ENCODE data around the gene ZDHHC14. TPM values are rescaled to one million over a fixed set of nuclear protein-coding genes. Genes with fewer than 3 reads are reported as not detected.
"Not testable (repeated sequence)": the region's sequence is repeated elsewhere in the genome, so short reads cannot be mapped to it uniquely, and the experiment has no call there.

The ZDHHC14 gene
- total RNA-seq, 2 donors from 2014 or later = 8.8 to 11.6 TPM

DNA sequence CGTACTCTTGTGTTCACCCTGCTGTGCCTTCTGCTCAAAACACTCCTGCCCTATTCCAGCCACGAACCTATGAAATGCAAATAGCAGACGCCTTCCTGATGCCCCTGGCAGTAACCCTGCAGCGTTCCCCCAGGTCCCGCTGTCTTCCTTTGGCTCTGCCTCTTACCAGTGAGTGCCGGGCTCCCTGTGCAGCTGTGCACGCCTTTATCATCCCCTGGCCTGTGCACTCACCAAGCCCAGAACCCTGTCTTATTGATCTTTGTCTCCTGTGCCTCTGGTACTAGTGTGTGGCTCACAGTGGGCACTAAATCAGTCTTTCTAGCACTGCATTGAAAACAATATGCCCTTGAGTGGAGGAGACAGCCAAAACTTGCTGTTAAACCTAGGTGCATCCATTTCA lies 19.7 kb downstream of the ZDHHC14 start:
- intact Hi-C loops (cut with DNase I, micrococcal nuclease) = no loop called here
- ATAC-seq (no peak), DNase-seq (no peak)

DNA sequence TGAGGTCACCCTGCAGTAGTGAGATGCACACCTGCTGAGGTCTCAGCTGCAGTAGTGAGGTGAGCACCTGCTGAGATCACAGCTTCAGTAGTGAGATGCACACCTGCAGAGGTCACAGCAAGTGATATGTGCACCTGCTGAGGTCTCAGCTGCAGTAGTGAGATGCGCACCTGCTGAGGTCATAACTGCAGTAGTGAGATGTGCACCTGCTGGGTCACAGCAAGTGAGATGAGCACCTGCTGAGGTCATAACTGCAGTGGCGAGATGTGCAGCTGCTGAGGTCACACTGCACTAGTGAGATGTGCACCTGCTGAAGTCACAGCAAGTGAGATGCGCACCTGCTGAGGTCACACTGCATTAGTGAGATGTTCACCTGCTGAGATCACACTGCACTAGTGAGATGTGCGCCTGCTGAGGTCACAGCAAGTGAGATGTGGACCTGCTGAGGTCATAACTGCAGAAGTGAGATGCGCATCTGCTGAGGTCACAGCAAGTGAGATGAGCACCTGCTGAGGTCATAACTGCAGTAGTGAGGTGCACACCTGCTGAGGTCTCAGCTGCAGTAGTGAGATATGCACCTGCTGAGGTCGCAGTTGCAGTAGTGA lies 20.8 kb downstream of the ZDHHC14 start:
- ATAC-seq (no peak), DNase-seq (no peak)
- intact Hi-C loops (cut with DNase I, micrococcal nuclease) = no loop called here

DNA sequence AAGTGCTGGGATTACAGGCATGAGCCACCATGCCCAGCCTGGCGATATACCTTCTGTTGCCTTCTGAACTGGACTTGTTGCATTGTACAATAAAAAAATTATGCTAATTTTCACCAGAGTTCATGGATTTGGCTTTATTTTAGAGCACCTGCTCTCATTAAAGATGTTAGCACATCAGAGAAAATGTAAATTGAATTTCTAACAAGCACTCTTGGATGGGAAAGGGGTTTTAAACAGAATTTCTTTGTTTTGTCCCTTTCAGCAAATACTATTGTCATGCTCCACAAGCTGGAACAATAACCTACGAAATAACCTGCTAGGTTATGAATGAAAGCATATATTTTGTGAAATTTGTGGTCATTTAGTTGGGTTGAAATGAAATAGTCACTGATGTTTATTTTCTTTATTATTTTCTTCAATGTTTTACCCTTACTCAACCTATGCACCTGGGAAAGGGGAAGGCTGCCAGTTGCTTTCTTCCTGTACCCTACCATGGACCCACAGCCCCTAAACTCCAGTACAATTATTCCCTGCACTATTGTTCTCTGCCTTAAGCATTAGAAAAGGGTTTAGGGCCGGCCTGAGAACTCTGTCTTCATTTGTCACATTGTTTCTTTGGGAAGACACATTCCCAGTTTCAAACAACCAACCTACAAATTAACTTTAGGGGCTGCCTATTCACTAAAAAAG lies 22.2 kb downstream of the ZDHHC14 start:
- no peak for DNase-seq
- no peak for ATAC-seq
- intact Hi-C loops (cut with DNase I, micrococcal nuclease) = no loop called here

DNA sequence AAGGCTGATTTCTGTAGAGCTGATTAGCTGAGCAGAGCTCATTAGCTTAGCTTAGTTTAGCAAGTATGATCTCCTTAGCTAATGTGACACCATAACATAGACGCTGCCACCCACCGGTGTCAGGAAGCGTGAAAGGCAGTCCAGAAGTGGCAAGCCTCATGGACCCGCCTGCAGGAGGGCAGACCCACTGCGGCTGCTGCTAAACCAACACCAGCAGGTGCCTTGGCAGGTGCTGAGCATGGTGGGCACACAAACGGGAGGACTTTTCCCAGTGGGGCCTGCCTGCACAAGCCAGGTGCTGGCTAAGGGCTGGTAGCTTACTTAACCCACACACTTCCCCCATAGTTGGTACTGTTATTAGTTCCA lies 22.7 kb downstream of the ZDHHC14 start:
- intact Hi-C loops (cut with DNase I, micrococcal nuclease) = no loop called here
- DNase-seq (no peak), ATAC-seq (no peak)

DNA sequence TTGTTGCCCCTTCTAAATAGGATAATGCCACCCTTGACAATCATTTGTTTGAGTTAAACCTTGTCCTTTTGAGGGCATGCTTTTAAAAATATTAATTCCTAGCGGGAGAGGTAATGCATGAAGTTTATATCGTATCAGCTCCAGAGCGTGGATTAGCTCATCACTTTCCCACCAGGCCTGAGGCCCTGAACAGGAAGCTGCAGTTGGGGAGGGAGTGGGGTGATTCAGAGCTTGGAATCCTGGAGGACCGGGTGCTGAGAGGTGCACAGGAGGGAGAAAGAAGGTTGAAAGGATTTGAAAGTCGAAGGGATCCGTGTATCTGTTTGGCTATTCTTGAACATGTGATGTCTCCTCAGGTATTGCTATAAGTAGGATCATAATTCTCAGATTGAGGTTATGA lies 25.0 kb downstream of the ZDHHC14 start:
- no peak for DNase-seq
- intact Hi-C loops (cut with DNase I, micrococcal nuclease) = no loop called here
- ATAC-seq = no peak

DNA sequence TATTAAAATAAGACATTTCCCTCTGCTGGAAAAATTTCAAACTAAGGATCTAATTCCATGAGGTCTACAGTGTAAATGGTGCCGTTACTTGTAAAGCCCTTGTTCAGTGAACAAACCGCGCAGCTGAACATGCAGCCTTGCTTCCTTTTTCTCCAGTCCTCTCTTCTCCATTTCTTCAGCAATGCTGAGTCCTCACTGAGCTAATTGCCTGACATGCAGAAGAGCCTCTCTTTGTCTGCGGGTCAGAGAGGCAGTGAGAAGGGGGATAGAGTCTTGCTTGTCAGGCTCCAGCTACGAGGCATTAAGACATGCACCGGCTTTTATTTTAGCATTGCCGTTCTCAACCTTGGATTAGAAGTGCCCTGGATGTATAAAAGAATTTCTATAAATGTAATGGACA lies 25.7 kb downstream of the ZDHHC14 start:
- ATAC-seq = no peak
- intact Hi-C loops (cut with DNase I, micrococcal nuclease) = no loop called here
- DNase-seq = no peak

DNA sequence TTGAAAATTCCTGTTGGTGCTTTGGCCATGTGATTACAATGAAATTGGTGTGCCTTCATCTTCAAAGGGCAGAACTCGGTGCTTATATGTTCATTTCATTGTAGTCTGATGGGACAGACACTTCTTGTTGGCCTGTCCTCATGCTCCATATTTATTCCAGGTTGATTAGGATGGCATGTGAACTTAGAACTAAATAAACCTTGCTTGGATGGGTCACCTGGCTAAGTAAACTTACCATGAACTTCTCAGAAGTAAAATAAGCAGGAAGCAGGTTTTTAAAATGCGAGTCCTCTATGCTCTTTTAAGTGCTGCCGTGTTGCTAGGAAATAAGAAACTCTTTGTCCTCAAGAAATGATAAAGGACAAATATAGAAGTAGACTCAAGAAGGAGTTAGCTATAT lies 26.7 kb downstream of the ZDHHC14 start:
- intact Hi-C loops (cut with DNase I, micrococcal nuclease) = no loop called here
- DNase-seq (no peak), ATAC-seq (no peak)

DNA sequence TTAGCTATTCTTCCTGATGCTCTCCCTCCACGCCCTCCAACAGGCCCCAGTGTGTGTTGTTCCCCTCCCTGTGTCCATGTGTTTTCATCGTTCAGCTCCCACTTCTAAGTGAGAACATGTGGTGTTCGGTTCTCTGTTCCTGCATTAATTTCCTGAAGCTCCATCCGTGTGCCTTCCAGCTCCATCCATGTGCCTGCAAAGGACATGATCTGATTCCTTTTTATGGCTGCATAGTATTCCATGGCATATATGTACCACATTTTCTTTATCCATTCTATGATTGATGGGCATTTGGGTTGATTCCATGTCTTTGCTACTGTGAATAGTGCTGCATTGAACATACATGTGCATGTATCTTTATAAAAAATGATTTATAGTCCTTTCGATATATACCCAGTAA lies 27.4 kb downstream of the ZDHHC14 start:
- DNase-seq; intact Hi-C loops (cut with DNase I, micrococcal nuclease); ATAC-seq: not testable (repeated sequence)

DNA sequence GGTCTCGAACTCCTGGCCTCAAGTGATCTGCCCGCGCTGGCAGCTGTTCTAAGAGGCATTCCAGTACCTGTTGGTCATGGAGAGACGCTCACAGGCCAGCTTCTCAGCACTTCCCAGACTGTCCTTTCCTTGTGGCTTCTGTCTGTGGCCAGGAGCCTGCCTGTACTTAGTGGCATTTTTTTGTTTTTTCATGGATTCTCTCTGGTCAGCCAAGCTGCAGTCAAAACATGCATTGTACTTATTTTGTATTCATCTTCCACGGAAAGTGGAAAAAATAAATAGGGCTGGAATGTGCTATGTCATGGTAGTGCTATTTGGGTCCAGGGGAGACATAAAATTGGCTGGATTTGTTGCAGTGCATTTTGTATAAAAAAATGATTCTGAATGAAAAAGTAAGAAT lies 29.1 kb downstream of the ZDHHC14 start:
- DNase-seq = no peak
- intact Hi-C loops (cut with DNase I, micrococcal nuclease) = no loop called here

DNA sequence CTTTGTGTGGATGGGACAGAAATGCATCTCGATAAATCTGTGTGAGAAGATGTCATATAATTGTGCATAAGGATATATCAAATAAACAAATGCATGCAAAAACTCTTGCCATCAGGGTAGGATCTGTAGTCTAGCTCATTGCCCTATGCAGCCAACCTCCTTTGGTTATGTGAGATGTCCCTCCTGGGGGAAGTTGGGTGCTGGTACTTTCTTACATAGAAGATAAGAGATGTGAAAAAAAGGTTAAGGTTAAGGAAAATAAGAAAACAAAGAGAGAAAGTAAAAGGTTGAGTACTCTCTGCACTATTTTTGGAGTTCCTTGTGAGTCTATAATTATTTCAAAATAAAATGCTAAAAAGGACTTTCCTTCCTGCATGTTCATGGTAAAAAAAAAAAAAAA lies 30.4 kb downstream of the ZDHHC14 start:
- DNase-seq = no peak
- no peak for ATAC-seq
- intact Hi-C loops (cut with DNase I, micrococcal nuclease) = no loop called here

More for the DNA sequence above, 29.1 kb downstream of the ZDHHC14 start:
- ATAC-seq = no peak

DNA sequence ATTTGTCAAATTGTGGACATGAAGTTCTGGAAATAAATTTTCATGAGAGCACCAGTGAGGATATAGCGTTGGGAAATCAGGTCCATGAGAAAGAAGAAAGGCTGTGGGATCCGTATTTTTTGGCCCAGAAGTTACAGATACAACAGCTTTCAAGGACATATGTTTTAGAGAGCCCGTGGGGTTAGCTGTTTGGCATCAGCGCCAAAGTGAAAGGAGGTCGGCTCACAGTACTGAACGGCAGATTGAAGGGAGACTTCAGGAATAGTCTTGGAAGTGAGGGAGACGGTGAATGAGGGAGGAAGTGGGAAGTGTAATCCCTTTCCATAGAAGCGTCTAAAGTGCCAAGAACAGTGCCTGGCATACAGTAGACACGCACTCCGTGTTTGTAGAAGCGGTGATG lies 31.8 kb downstream of the ZDHHC14 start:
- ATAC-seq (no peak), DNase-seq (no peak)
- intact Hi-C loops (cut with DNase I, micrococcal nuclease) = no loop called here

DNA sequence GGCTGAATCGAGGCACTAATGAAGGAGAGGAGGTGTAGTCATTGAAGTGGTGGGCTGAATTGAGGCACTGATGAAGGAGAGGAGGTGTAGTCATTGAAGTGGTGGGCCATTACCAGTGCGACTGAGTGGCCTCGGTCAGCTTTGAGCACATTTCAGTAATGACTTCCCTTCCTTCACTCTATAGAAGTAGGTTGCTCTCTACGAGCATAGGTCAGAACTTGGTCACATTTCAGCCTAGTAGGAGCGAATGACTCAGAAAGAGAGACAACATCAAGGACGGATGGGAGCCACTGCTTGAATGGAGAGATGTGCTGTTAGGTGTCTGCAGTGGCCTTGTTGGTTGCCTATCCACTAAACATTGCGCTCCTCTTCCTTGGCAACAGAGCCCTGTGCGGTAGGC lies 39.5 kb downstream of the ZDHHC14 start:
- intact Hi-C loops (cut with DNase I, micrococcal nuclease) = no loop called here
- no peak for ATAC-seq
- DNase-seq = no peak

DNA sequence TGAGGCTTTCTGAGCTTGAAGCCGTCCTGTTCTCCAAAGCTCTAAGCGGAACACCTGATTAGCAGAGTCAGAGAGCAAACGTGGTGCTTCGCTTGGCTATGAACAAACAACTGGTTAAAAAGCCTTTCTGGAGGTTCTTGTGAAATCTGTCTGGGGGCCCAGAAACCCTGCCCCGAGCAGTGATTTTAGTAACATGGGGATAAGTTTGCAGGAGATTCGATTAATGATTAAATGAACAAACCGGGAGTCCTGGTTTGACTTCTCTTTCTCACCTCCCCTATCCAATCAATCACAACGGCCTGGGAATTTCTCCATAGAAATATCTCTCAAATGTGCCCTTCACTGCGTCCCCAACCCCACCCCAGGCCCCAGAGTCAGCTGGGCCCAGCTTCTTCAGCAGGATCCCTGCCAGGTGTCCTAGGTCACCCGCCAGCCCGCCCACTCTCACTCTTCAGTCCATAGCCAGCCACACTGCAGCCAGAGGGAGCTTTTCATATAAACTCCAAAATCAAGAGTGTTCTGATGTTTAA lies 43.6 kb downstream of the ZDHHC14 start:
- DNase-seq (no peak), ATAC-seq (peak; percentile 52)
- intact Hi-C loops (cut with DNase I, micrococcal nuclease) = no loop called here

DNA sequence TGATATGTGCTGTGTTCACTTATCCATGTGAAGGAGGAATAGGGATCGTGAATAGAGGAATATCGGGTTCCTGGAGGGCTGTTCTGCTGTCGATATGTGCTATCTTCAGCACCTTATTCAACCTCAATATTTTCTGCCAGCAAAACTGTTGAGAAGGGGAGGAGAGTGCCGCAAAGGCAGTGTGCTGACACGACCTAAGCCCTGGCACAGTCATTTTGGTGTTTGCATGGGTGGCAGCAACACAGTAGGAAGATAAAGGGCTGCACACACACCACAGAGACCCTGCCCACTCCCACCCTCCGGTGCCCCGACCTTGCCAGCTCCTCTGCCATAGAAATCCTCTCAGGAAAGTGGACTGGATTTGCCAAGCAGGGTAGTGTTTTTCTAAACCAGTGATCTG lies 47.0 kb downstream of the ZDHHC14 start:
- intact Hi-C loops (cut with DNase I, micrococcal nuclease) = no loop called here
- DNase-seq = no peak
- ATAC-seq = no peak

DNA sequence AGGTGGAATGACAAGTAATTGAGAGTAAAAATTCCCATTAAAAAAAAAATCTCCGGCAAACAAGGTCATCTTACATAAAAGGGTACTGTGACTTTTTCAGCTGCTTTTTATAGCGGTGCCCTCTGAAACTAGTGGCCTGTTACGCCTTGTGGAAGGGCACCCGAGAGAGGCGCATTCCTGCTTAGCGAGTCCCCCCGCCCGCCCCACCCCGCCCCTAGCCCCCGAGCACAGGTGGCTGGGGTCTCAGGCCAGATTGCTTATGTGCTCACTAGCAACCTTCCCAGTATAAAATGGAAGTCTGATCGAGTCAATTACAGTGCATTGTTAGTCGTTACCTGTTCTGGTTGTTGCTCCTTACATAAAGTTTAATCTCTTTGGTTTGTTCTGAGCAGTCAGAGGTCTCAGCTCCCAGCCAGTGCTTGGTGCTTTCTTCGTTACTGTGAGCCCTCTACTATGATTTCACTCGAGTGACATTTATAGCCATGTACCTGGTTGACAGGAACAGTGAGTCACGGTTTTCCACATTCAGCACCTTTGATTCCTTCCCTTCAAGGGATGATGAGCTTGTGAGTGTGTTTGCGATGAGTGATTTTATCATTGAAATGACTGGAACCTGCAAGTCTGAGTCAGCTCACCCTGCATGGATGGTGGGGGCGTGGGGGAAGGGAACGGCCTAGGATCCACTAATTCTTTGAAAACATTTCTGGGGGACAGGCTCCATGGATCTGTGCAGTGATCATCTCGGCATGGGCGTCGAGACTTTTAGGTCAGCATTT lies 47.6 kb downstream of the ZDHHC14 start:
- no peak for DNase-seq
- no peak for ATAC-seq
- intact Hi-C loops (cut with DNase I, micrococcal nuclease) = no loop called here

DNA sequence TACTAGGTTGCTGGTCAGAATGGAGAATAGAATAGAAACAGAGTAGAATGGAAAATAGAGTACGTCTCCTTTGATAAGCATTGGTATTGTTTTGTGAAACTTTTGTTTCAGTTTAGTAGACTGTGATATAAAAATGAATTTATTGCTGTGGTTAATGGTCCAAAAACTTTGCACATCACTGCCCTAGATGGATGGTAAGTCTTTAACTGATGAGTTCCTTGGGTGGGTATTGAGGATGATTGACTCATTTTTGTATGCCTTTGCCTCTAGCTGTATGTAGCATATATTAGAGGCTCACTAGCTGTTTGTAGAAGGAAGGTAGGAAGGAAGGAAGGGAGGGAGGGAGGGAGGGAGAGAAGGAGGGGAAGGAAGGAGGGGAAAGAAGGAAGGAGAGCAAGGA lies 48.3 kb downstream of the ZDHHC14 start:
- intact Hi-C loops (cut with DNase I, micrococcal nuclease) = no loop called here
- DNase-seq = no peak

DNA sequence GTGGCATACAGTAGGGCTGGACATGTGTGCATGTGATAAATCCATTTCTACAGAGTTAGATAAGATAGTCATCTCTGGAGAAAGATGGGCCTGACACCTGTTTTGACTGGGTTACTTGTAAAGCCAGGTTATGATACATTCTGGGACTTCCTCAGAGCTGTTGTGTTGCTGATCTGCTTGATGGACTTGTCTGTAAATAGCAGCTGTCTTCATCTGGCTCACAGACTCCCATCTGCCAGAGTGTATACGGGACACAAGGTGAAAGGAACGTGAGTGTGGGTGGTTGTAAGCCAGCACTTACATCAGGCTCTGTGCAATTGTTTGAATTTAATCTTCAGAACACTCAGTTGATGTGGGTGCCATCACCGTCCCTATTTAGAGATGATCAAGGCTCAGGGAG lies 49.8 kb downstream of the ZDHHC14 start:
- no peak for ATAC-seq
- DNase-seq = no peak
- intact Hi-C loops (cut with DNase I, micrococcal nuclease) = no loop called here

More for the DNA sequence above, 48.3 kb downstream of the ZDHHC14 start:
- no peak for ATAC-seq

DNA sequence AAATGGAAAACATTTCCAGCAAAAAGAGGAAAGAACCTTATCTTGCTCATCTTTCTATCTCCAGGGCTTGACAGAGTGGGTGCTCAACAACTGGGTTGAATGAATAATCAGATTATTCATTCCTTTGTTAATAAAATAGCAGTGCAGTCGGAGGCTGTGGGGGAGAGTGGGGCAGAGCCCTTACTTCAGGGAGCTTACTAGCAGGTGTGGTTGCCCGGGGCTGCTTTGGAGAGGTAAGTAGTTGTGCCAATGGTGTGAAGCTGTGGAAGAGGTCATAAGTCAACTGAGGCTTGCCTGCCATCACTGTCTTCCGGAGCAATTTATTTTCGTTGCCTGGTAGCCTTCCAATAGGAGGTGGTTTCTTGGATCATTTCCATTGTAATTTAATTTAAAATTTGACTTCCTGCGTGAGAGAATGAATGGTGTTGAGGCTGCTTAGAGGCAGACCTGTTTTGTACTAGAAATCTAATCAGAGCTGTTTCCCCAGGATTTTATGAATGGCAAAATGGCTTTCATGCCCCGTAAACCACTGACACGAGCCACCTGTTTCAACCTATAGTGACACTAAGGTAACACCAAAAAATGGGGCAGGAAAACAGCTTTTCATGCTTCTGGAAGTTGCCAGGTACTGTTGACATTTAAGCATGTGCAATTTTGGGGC lies 51.4 kb downstream of the ZDHHC14 start:
- intact Hi-C loops (cut with DNase I, micrococcal nuclease) = no loop called here
- ATAC-seq (peak; percentile 25), DNase-seq (no peak)

DNA sequence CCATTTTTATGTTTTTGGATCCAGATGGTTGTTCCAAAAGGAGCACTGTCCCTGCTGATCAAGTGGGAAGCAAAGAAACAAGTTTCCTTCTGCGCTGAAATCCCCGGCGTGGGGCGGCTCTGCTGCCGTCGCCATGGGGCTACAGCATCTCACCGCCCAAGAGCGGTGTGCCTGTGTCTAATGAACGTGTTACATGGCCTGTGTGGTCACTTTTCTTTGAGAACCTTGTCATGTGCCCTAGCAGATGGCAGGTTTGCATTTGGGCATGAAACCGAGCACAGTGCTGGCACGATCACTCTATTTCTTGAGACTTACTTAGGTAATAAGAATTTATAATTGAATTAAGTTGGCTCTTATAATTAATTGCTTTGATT lies 51.9 kb downstream of the ZDHHC14 start:
- intact Hi-C loops (cut with DNase I, micrococcal nuclease) = no loop called here
- no peak for ATAC-seq
- no peak for DNase-seq

DNA sequence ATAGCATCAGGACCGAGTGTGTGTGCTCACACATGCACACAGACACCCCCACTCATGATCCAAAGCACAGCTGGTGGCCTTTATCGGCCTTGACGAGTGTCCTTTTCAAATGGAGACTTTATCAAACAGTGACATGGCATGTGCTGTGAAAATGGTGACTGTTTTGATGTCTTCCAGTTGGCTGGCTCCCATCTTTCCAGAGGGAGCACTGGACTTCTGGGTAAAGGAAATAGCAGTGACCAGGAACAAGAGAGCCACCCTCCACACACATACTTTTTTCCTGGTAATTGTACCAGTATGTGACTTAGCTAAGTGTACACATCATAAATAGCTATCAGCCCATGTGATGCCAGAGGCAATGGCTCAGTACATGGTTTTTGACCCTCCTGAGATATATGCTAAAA lies 52.7 kb downstream of the ZDHHC14 start:
- intact Hi-C loops (cut with DNase I, micrococcal nuclease) = no loop called here
- ATAC-seq (peak; percentile 90), DNase-seq (peak in 1 of 2 donors; percentile 33)
